PC-9 (cell line): Measurements from ENCODE around the gene GFER. TPM values are rescaled to one million over a fixed set of nuclear protein-coding genes. Genes with fewer than 3 reads are reported as not detected.
A peak's percentile ranks its signal among the peaks of the same experiment; 100 is the strongest.

Source experiments
- BruUV-seq: library from RNA; stranded (reverse); fragments of 400-500 nt; replicated peaks from 2 replicates; lab custom pipeline; 2021; lab: Mats Ljungman, UMichigan
- CTCF ChIA-PET: fragments of 300-600 bp; sonication (Branson Sonifier 250); formaldehyde crosslinking; loops from one replicate; lab custom pipeline; 2022; ENCODE audit warnings: antibody characterized with exemption; lab: Charles Lee
- POLR2A ChIA-PET: fragments of 300-600 bp; sonication (Branson Sonifier 250); formaldehyde crosslinking; loops from one replicate; lab custom pipeline; 2022; ENCODE audit warnings: antibody characterized with exemption; ENCODE audit not compliant: unreplicated experiment; lab: Charles Lee
- DNase-seq, 2 experiments: peaks; one replicate each; pipeline versions ENCODE4 v3.0.0 to v3.0.0-alpha.2; 2015 to 2022; ENCODE audit warnings: mixed read lengths in 1 of 2
- H2AFZ ChIP-seq: fragments of 200-600 bp; sonication (generic); 2 replicates; pipeline ENCODE4 v1.8.1; 2017; ENCODE audit warnings: antibody characterized with exemption
- H3F3A ChIP-seq: fragments of 200-600 bp; sonication (generic); 2 replicates; pipeline ENCODE4 v1.8.1; 2017; ENCODE audit warnings: antibody characterized with exemption, mild to moderate bottlenecking, low read depth; ENCODE audit not compliant: insufficient read depth
- H3K27ac ChIP-seq: fragments of 200-600 bp; sonication (generic); 2 replicates; pipeline ENCODE4 v1.6.1; 2016; ENCODE audit warnings: mixed run types
- H3K27me3 ChIP-seq: fragments of 200-600 bp; sonication (generic); 2 replicates; pipeline ENCODE4 v1.6.1; 2016; ENCODE audit warnings: low read depth, mixed run types; ENCODE audit not compliant: insufficient read depth
- H3K36me3 ChIP-seq: fragments of 200-600 bp; sonication (generic); 2 replicates; pipeline ENCODE4 v1.6.1; 2016; ENCODE audit warnings: low read depth, mixed run types
- H3K4me1 ChIP-seq: fragments of 200-600 bp; sonication (generic); replicated peaks from 2 replicates; pipeline ENCODE4 v1.6.1; 2016; ENCODE audit warnings: mixed run types; ENCODE audit not compliant: insufficient read depth
- H3K4me2 ChIP-seq: fragments of 200-600 bp; sonication (generic); 2 replicates; pipeline ENCODE4 v1.6.1; 2017; ENCODE audit warnings: mixed run types
- H3K4me3 ChIP-seq: fragments of 200-600 bp; sonication (generic); 2 replicates; pipeline ENCODE4 v1.6.1; 2016; ENCODE audit warnings: mixed run types
- H3K79me2 ChIP-seq: fragments of 200-600 bp; sonication (generic); 2 replicates; pipeline ENCODE4 v1.6.1; 2017; ENCODE audit warnings: low read depth, mixed run types
- H3K9me2 ChIP-seq: fragments of 200-600 bp; sonication (generic); 2 replicates; pipeline ENCODE4 v1.8.1; 2017; ENCODE audit warnings: mild to moderate bottlenecking; ENCODE audit not compliant: insufficient read depth
- H3K9me3 ChIP-seq: fragments of 200-600 bp; sonication (generic); 2 replicates; pipeline ENCODE4 v1.8.1; 2016; ENCODE audit warnings: low read depth; ENCODE audit not compliant: insufficient read depth
- H4K20me1 ChIP-seq: fragments of 200-600 bp; sonication (generic); 2 replicates; pipeline ENCODE4 v1.8.1; 2017; ENCODE audit not compliant: insufficient read depth
- CTCF ChIP-seq: fragments of 200-600 bp; sonication (generic); conservative IDR thresholded peaks from 2 replicates; pipeline ENCODE4 v1.6.1; 2017; ENCODE audit warnings: mixed run types, antibody characterized with exemption, mild to moderate bottlenecking, moderate library complexity
- EZH2 ChIP-seq: fragments of 200-600 bp; sonication (generic); IDR thresholded peaks from 2 replicates; pipeline ENCODE4 v1.8.0; 2017; ENCODE audit warnings: antibody characterized with exemption, low read depth
- intact Hi-C: fragments of 100-400 bp; cut with micrococcal nuclease; formaldehyde crosslinking; loops from one replicate; pipeline ENCODE4 v1.10.0; 2022; ENCODE audit not compliant: unreplicated experiment
- total RNA-seq: library from RNA; stranded (reverse); gene quantifications from 2 replicates; pipeline ENCODE4 v1.2.3, GENCODE V29; 2021

GFER gene
- total RNA-seq, 1 experiment from 2014 or later, result 59.7 TPM

- peaks cover 62% of the 10 kb centered on the region for H3K4me1 ChIP-seq
- no peaks in the 10 kb centered on the region for H3K9me3 ChIP-seq
- TF ChIP-seq EZH2, result no peak
- no peak for TF ChIP-seq CTCF
- intact Hi-C loops, result loop anchor here (2.0 to 5.0 kb wide), 3 partner anchors 24 to 158 kb away; partner anchors contain the start of genes NTHL1, TSC2 and ZNF598
- POLR2A ChIA-PET, result interaction anchor here (0.5 to 0.7 kb wide), 5 partner anchors 20 to 171 kb away, joined by 3 to 5 read pairs (median 3); partner anchors contain the start of genes RPS2 and TRAF7
- H3K9me2 ChIP-seq, result no peaks in the 10 kb centered on the region
- peak overlapping the region; percentile 83 for H2AFZ ChIP-seq
- H3K36me3 ChIP-seq, result no peaks in the 10 kb centered on the region; the same call in 1 of the 2 replicates
- peaks cover 69% of the 10 kb centered on the region for H3F3A ChIP-seq
- no peak for DNase-seq
- CTCF ChIA-PET, result no interaction called here
- BruUV-seq, result TSS peak; percentile 15
- H3K4me3 ChIP-seq, result peak overlapping the region; percentile 93
- H4K20me1 ChIP-seq, result no peaks in the 10 kb centered on the region
- H3K27ac ChIP-seq, result no peak overlapping the region
- H3K27me3 ChIP-seq, result no peaks in the 10 kb centered on the region
- H3K79me2 ChIP-seq, result peaks cover 17% of the 10 kb centered on the region
- peak overlapping the region; percentile 93 for H3K4me2 ChIP-seq
These were observed 593 bp downstream of the GFER start for GRCh38 chr16:1984347-1985225.

GRCh38 chr16:1985466-1986150 is 1.6 kb downstream of the GFER start:
- H3K79me2 ChIP-seq, result peaks cover 17% of the 10 kb centered on the region
- peaks cover 56% of the 10 kb centered on the region for H3K4me1 ChIP-seq
- CTCF ChIA-PET, result no interaction called here
- no peak overlapping the region for H2AFZ ChIP-seq
- no TSS peak for BruUV-seq
- H3F3A ChIP-seq, result peaks cover 67% of the 10 kb centered on the region
- H3K27ac ChIP-seq, result no peak overlapping the region
- intact Hi-C loops, result loop anchor here (2.0 kb wide), 1 partner anchor 23 kb away; the partner anchor contains the start of gene ZNF598
- H3K27me3 ChIP-seq, result no peaks in the 10 kb centered on the region
- peak overlapping the region; percentile 93 for H3K4me3 ChIP-seq
- no peak for TF ChIP-seq CTCF
- TF ChIP-seq EZH2, result no peak
- POLR2A ChIA-PET, result no interaction called here
- no peaks in the 10 kb centered on the region for H4K20me1 ChIP-seq
- H3K9me3 ChIP-seq, result no peaks in the 10 kb centered on the region
- peak in 1 of 2 experiments; percentile 66 for DNase-seq
- no peaks in the 10 kb centered on the region for H3K9me2 ChIP-seq
- no peaks in the 10 kb centered on the region; the same call in 1 of the 2 replicates for H3K36me3 ChIP-seq
- peak overlapping the region; percentile 93 for H3K4me2 ChIP-seq

- Histone ChIP-seq H4K20me1 (no peaks in the 10 kb centered on the region), H3K4me1 (peaks cover 40% of the 10 kb centered on the region), H3K9me3 (no peaks in the 10 kb centered on the region), H3K4me2 (no peak overlapping the region), H2AFZ (no peak overlapping the region), H3K4me3 (no peak overlapping the region), H3K9me2 (no peaks in the 10 kb centered on the region), H3K36me3 (no peaks in the 10 kb centered on the region; the same call in 1 of the 2 replicates), H3K27ac (no peak overlapping the region), H3K79me2 (peaks cover 17% of the 10 kb centered on the region), H3K27me3 (no peaks in the 10 kb centered on the region), H3F3A (peaks cover 57% of the 10 kb centered on the region)
- TF ChIP-seq EZH2, result no peak
- TF ChIP-seq CTCF, result no peak
- ChIA-PET CTCF (no interaction called here), POLR2A (no interaction called here)
- BruUV-seq, result no TSS peak
- no peak for DNase-seq
- intact Hi-C loops, result no loop called here
These were observed 3.2 kb downstream of the GFER start for GRCh38 chr16:1987198-1987597.
